ENCODE results near the gene DPH1. TPM values are rescaled to one million over a fixed set of nuclear protein-coding genes. Genes with fewer than 3 reads are reported as not detected.

DPH1 gene
- total RNA-seq, 1 experiment from 2014 or later, result 60.2 TPM

DNA sequence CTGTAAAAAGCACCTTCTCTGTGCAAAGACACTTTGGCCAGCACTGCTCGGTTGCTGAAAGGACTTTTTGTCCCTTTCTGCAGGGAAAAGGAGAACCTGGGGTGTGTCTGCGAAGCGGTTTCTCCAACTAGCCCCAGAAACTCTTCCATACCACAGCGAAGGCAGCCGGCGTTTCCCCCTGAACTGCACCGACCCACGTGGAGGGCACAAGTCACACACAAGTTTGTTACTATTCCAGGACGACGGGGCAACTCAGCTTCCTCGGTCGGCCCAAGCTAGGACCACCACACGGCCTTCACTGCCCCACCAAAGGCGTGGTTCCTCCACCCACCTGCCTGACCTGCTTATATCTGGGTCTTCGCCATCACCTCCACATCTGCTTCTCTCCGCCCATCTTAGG is 6.7 kb upstream of the DPH1 start:
- no peak for DNase-seq (ENCODE audit: low read depth, low spot score)
- in situ Hi-C loops (cut with HindIII; ENCODE audit: low pct_unique_long_range_greater_than_20kb, low sequenced_read_pairs), result no loop called here

DNA sequence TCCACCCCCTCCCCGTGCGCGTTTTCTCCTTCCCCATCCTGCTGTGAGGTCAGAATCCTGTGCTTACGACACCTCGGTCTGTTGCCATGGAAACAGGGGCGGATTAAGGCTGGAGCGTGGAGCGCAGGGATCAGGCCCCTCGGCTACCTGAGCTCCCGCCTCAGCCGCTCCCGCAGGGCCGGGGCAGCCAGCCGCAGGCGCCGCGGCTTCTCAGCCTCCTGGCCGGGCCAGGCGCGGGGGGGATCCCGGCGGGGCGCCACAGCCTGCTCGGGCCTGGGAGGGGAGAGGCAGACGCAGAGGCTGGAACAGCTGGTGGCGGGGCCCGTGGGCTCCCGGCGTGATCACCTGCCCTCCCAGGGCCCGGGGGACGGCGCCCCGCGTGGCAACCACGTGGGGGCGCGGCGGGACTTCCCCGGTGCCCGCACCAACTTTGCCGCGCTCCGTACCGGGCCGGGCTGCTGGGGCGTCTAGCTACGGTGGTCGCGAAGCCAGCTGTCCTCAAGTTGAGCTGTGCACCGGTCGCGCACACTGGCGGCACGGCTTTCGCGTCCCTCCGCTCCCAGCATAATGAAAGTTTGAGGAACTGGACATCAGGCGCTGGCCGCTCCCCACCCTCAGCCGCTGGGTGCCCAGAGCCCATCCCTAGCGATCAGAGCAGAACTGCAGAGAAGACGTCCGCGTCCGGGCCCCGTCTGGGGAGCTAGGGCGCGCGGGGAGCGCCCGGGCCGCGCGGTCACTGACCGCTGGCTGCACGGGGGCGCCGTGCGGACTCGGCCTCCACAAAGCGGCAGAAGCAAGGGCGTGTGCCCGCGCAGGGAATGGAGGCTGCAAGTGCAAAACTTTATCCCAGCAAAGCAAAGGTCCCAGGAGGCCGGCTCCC is 6.0 kb upstream of the DPH1 start:
- in situ Hi-C loops (cut with HindIII; ENCODE audit: low pct_unique_long_range_greater_than_20kb, low sequenced_read_pairs), result no loop called here
- no peak for DNase-seq (ENCODE audit: low read depth, low spot score)

DNA sequence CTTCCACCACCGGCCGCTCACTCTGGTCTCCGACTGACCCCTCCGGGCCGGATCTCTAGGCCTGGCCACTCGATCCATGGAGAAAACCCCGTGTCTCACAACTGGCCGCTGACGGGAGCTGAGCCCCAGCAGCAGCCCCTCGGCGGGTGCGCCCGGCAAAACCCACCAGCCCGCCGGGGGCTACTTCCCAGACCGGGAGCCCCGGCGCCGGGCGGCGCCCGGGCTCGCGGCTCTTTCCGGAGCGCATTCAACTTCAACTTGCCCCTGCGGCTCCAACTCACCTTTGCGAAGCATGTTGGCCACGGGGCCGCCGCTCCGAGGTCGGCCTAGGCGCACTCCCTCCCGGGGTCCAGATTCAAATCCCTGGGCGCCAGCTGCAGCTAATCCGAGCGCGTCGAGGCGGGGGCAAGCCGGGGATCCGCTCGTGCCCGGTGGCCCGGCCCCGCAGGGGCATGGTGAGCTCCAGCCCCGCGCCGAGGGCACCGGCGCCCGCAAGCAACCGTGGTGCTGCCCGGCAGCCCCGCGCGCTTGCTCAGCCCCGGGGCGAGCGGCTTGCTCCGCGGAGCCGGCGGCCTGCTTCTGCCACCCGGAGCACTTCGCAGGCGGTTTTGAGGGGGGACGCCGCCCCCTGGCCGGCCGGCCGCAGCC is 5.3 kb upstream of the DPH1 start:
- no peak for DNase-seq (ENCODE audit: low read depth, low spot score)
- in situ Hi-C loops (cut with HindIII; ENCODE audit: low pct_unique_long_range_greater_than_20kb, low sequenced_read_pairs), result no loop called here

DNA sequence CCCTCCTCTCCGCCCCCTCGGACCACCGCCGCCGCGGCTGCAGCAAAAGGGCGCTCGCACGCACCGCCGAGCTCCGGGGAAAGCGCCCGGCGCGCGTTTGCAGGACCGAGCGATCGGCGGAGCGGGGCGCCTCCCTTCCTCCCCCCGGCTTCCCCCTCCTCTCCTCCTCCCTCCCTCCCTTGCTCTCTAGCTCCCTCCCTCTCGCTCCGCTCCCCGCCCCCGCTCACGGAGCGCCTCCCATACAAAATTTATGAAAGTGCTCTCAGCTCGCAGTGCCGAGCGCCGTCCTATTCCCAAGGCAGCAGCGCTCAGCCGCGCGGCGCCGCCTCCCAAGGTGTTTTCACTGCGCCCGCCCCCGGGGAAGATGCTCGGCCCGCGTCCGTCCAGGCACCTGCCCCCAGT is 4.7 kb upstream of the DPH1 start, which contains the start of gene RTN4RL1:
Gene RTN4RL1, minus strand, starts transcription at position 115 of the 402 bp plus-strand sequence. CDS start 469 bp downstream, outside the sequence.
- in situ Hi-C loops (cut with HindIII; ENCODE audit: low pct_unique_long_range_greater_than_20kb, low sequenced_read_pairs), result no loop called here
- DNase-seq (ENCODE audit: low read depth, low spot score), result peak; percentile 68

DNA sequence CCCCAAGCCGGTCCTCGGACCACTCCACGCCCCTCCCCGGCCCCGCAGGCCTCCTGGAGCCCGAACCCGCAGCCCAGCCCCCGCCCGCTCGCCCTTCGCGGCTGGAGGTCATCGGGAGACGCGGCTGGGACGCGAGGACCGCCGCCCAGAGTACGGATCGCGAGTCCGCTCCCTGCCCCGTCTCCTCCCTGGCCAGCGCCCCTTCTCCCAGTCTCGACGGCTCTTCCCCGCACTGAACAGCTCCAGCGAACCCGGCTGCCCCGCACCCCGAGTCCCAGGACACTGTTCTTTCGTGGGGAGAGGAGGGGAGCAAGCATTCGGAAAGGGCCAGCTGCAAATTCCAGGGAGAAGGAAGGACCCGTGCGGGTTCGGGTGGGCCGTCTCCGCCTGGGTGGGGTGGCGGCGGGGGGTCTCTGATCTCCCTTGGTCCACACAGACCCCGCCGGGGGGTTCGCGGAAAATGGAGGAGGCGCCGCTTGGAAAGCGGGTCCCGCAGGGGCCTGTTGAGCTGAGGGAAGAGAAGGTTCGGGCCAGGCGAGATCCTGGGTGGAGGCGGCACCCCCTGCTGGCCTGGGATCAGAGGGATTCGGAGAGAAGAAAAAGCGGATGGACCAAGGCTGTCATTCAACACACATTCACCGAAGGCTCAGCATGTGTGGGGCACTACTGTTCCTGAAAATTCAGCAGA is 4.2 kb upstream of the DPH1 start:
- DNase-seq (ENCODE audit: low read depth, low spot score), result peak; percentile 81
- in situ Hi-C loops (cut with HindIII; ENCODE audit: low pct_unique_long_range_greater_than_20kb, low sequenced_read_pairs), result no loop called here

DNA sequence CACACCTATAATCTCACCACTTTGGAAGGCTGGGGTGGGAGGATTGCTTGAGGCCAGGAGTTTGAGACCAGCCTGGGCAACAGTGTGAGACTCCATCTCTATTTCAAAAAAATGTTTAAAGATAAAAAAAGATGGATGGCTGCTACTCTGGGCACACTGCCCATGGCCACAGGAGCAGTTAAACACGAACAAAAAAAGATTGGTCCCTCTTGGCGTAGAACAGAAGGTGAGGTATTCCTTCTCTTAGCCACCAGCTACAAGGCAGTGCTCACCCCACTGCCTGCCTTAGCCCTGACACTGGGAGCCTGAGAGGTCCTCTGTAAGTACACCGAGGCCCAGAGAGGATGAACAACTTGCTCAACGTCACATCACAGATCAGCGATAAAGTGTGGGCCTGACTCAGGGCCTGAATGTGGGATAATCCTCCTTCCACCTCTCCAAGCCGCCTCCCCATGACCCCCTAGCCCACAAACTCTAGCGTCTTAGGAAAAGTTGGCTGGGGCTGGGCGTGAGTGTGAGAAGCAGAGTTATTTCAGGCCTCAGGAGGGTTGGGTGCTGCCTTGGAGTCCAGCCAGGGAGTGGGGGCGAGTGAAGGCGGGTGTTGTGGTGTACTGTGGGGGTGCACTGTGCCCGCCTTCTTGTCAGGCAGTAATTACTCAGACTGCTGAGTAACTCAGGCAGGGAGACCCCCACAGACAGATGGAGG is 2.3 kb upstream of the DPH1 start:
- in situ Hi-C loops (cut with HindIII; ENCODE audit: low pct_unique_long_range_greater_than_20kb, low sequenced_read_pairs), result no loop called here
- DNase-seq (ENCODE audit: low read depth, low spot score), result no peak

DNA sequence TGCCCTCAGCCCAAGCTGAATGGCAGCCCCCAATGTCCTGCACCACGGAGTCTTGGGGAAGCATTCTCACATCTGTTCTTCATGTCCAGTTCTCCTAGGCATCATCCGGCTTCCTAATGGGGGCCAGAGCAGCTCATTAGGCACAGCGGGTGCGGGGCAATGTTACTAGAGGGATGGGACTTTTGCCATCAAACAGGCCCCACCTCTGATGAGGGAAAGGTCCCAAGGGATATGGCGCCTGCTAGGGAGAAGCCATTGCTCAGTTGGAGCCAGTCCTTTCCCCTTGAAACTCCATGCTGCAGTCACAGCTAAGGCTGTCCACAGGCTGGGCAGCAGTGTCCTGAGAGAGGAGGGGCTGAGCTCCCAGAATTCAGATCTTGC is 1.7 kb upstream of the DPH1 start:
- in situ Hi-C loops (cut with HindIII; ENCODE audit: low pct_unique_long_range_greater_than_20kb, low sequenced_read_pairs), result no loop called here
- no peak for DNase-seq (ENCODE audit: low read depth, low spot score)

DNA sequence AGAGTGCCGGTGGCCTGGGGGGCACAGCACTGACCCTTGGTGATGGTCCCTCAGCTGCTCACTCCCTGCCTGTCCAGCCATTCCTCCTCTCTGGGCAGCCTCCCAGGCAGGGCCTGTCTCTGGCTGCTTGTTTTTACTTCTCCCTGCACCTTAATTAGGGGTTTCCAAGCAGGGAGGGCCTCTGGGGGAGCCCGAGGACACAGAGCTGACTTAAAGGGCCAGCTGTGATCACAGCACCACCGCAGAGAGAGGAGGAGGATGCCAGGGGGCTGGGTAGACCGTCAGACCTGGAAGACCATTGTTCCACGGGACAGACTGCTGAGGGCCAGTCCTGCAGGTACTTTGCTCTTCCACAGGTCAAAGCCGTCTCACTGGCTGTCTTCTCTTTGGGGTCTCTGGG is 1.2 kb upstream of the DPH1 start:
- in situ Hi-C loops (cut with HindIII; ENCODE audit: low pct_unique_long_range_greater_than_20kb, low sequenced_read_pairs), result no loop called here
- DNase-seq (ENCODE audit: low read depth, low spot score), result no peak

DNA sequence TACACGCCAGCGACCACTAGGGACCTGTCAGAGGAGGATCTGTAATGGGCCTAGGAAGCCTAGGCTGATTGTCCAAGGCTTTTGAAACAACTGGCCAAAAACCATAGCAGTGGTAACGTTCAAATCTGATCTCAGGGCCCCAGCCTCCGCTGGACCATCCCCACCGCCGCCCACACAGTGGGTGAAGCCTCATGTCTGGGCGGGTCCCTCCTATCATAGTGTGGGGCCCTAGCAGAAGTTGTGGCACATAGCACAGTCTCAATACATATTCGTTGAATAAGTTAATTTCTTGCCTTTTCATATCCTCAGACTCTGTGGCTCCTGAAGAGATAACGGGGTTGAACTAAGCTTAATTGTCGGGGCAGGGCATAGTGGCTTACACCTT is 818 bp downstream of the DPH1 start:
- in situ Hi-C loops (cut with HindIII; ENCODE audit: low pct_unique_long_range_greater_than_20kb, low sequenced_read_pairs), result no loop called here
- no peak for DNase-seq (ENCODE audit: low read depth, low spot score)

DNA sequence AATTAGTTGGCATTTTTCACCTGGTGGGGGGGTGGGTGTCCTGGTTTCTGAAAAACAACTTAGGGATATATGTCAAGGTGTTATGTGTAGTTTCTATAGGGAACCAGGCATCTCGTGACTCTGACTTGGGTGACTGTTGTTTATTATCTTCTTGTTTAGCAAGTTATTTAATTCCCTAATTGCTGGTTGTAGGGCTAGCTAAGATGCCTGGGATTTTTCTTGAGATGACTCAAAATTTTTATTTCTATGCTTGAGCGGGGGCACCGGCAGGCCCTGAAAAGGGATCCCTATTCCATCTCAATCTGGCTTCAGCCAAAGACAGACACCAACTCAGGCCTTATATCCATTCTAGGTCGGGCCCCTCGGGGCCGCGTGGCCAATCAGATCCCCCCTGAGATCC is 3.2 kb downstream of the DPH1 start:
- DNase-seq (ENCODE audit: low read depth, low spot score), result no peak
- in situ Hi-C loops (cut with HindIII; ENCODE audit: low pct_unique_long_range_greater_than_20kb, low sequenced_read_pairs), result no loop called here

DNA sequence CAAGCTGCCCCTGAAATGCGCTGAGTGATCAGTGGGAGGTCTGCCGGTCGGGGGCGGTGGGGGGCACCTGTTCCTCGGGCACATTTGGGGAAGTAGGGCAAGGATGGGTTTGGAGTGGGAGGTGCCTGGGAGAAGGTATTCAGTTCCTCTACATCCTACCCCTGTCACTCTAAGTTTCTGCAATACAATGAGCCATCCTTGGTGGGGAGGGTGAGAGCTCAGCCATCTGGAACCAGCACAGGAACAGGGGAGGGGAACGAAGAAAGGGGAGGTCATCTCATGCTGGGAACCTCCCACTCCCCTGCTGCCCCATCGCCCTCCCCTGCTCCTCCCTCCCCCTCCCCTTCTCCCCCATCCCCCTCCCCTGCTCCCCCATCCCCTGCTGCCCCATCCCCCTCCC is 4.2 kb downstream of the DPH1 start:
- DNase-seq (ENCODE audit: low read depth, low spot score), result no peak
- in situ Hi-C loops (cut with HindIII; ENCODE audit: low pct_unique_long_range_greater_than_20kb, low sequenced_read_pairs), result no loop called here

DNA sequence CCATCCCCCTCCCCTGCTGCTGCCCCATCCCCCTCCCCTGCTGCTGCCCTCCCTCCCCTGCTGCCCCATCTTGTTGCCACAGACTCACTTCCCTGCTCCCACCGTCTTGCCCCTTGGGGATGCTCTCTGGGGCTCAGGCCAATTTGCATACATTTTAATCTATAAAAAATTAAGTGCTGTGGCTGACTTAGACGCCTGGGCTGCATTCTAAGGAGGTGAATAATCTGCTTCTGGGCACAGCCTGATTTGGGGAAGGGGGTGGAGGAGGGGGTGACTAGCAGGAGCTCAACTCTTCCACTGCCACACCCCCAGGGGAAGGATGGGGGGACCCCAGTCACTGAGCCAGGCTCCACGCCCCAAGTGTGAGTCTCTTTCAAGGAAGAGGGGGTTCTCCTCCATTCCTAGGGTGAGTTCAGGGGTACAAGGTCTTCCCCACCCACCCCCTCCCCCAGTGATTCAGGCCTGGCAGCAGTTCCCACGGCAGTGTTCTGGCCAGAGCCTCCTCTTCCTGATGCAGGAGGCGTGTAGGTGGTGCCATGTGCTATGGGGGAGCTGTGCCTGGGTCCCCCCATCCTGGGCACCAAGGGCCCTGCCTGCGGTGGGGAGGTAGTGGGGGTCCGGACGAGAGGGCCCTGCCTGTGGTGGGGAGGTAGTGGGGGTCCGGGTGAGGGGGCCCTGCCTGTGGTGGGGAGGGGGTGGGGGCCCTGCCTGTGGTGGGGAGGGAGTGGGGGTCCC is 5.0 kb downstream of the DPH1 start:
- no peak for DNase-seq (ENCODE audit: low read depth, low spot score)
- in situ Hi-C loops (cut with HindIII; ENCODE audit: low pct_unique_long_range_greater_than_20kb, low sequenced_read_pairs), result no loop called here

DNA sequence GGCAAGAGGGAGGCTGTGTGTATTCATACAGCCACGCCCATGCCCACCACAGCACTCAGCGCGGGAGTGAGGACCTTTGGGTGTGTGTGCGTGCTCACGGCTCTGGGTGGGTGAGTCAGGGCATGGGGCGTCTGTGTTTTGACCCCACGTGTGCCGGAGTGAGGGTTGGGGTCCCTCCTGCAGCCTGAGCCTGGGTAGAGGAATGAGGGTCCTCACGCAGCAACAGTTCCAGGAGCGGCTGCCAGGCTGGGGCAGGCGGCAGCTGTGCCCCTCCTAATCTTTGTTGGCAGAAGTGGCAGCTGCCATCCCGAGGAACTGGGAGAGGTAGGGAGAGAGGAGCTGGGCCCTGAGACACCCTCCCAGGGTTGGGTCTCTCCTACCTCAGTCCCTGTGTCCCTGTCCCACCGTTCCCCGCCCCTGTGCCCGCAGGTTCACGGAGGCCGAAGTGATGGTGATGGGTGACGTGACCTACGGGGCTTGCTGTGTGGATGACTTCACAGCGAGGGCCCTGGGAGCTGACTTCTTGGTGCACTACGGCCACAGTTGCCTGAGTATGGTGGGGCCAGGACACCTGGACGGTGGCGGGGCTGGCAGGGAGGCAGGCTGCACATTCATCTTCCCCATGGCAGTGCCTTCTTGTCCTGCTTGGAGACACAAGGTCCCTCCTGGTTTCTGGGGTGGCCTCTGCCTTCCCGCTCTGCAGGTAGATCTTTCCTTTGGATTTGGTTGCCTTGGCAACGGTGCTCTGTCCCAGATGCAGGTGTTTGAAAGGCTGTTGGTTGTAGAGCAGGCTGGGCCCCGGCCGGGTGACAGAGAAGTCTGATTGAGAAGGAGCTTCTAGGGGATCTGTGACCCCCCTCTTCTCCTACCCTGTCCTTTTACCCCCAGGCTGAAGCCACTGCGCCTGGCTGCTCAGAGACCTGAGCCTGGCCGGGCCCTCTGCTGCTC is 5.9 kb downstream of the DPH1 start:
- no peak for DNase-seq (ENCODE audit: low read depth, low spot score)
- in situ Hi-C loops (cut with HindIII; ENCODE audit: low pct_unique_long_range_greater_than_20kb, low sequenced_read_pairs), result no loop called here

DNA sequence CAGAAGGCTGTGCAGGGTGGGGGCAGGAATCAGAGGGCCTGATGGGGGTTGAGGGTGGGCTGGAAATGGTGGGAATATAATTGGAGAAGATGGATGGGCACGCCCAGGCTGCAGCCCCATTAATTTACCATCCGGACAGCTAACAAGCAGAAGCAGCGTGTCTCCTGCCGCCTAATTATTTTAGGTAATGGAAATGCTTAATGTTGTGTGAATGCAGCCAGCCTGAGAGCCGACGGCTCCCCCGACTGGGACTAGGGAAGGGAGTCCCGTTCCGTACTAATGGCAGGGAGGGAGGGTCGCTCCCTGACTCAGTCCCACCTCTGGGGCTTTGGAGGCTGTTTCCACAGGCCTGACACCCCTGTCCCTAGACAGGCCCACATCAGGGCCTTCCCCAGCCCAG is 7.2 kb downstream of the DPH1 start:
- DNase-seq (ENCODE audit: low read depth, low spot score), result no peak
- in situ Hi-C loops (cut with HindIII; ENCODE audit: low pct_unique_long_range_greater_than_20kb, low sequenced_read_pairs), result no loop called here

DNA sequence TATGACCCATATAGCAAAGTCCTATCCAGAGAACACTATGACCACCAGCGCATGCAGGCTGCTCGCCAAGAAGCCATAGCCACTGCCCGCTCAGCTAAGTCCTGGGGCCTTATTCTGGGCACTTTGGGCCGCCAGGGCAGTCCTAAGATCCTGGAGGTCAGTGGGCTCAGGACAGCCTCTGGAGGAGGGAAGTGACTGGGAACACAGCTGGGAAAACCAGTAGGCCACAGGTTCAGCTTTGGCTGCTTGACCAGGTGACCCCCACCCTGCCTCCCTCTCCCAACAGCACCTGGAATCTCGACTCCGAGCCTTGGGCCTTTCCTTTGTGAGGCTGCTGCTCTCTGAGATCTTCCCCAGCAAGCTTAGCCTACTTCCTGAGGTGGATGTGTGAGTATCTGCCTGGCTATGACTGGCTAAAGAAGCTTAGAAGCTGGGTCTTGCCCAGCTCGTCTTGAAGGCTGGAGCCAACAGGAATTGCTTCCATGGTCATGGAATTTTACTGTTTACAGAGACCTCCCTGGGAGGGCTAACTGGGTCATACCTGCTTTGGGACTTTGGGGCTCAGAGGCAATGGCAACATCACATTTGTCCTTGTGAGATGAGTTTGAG is 10.4 kb downstream of the DPH1 start:
- in situ Hi-C loops (cut with HindIII; ENCODE audit: low pct_unique_long_range_greater_than_20kb, low sequenced_read_pairs), result no loop called here
- DNase-seq (ENCODE audit: low read depth, low spot score), result no peak

DNA sequence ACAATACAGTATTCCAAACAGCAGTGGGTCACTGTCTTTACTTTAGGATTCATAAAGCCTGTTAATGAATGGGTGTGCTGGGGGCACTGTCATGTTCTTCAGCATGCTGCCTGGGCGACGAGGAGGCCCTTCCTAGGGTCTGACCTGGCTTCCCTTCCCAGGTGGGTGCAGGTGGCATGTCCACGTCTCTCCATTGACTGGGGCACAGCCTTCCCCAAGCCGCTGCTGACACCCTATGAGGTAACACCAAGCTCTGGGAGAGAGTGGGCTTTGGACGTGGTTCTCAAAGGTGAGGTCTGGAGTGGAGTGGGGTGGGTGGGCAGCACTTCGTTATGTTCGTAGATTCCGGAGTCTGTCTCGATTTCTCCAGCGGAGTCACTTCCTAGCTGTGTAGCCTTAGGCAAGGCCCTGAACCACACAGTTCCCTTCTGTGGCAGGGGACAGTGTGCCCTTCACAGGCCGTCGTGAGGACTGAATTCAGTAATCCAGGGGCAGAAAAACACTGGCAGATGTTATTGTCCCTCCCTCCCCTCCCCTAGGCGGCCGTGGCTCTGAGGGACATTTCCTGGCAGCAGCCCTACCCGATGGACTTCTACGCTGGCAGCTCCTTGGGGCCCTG is 11.1 kb downstream of the DPH1 start:
- no peak for DNase-seq (ENCODE audit: low read depth, low spot score)
- in situ Hi-C loops (cut with HindIII; ENCODE audit: low pct_unique_long_range_greater_than_20kb, low sequenced_read_pairs), result no loop called here

Data from SK-MEL-5 (cell line).